Hematopoietic multipotent progenitor cell treated with erythropoietin and hydrocortisone succinate and interleukin-3 and kit ligand, for 17 days (in vitro differentiated cells): ENCODE results near the gene PLTP.
A peak's percentile ranks its signal among the peaks of the same experiment; 100 is the strongest.
"Not testable (repeated sequence)": the region's sequence is repeated elsewhere in the genome, so short reads cannot be mapped to it uniquely, and the experiment has no call there.

ENCODE experiments used
- DNase-seq: peaks from one replicate; pipeline ENCODE4 v3.0.0-alpha.2; 2015; ENCODE audit warnings: low spot score

Gene PLTP

GRCh38 chr20:45874104-45874481 is 37.9 kb downstream of the PLTP start:
- DNase-seq, result not testable (repeated sequence)

GRCh38 chr20:45873409-45874103 is 38.4 kb downstream of the PLTP start:
- no peak for DNase-seq

- no peak for DNase-seq
Observed at GRCh38 chr20:45872626-45873025, 39.3 kb downstream of the PLTP start.

GRCh38 chr20:45867819-45868176 is 44.2 kb downstream of the PLTP start:
- DNase-seq, result no peak

GRCh38 chr20:45867136-45867818 is 44.7 kb downstream of the PLTP start:
- DNase-seq, result no peak

GRCh38 chr20:45866454-45866853 is 45.5 kb downstream of the PLTP start:
- no peak for DNase-seq

GRCh38 chr20:45863543-45864470 is 48.1 kb downstream of the PLTP start:
- DNase-seq, result no peak

GRCh38 chr20:45861221-45862075 is 50.5 kb downstream of the PLTP start:
- peak; percentile 80 for DNase-seq

- DNase-seq, result no peak
Observed at GRCh38 chr20:45860560-45861220, 51.3 kb downstream of the PLTP start.

- DNase-seq, result no peak
Observed at GRCh38 chr20:45859916-45860315, 52.0 kb downstream of the PLTP start.

- no peak for DNase-seq
Observed at GRCh38 chr20:45857882-45858216, 54.1 kb downstream of the PLTP start.

GRCh38 chr20:45857114-45857881 is 54.7 kb downstream of the PLTP start, which contains the start of the genes ACOT8 and ZSWIM3:
ACOT8 (minus strand) TSS chr20:45857392; CDS start chr20:45857315, 77 bp downstream.
ZSWIM3 (plus strand) TSS chr20:45857614; CDS start chr20:45857826, 212 bp downstream.
- DNase-seq, result peak; percentile 99

- DNase-seq, result no peak
Observed at GRCh38 chr20:45853484-45853883, 58.5 kb downstream of the PLTP start.

GRCh38 chr20:45852326-45852725 is 59.6 kb downstream of the PLTP start:
- peak; percentile 26 for DNase-seq

GRCh38 chr20:45851501-45851900 is 60.5 kb downstream of the PLTP start:
- no peak for DNase-seq

GRCh38 chr20:45850926-45851325 is 61.0 kb downstream of the PLTP start:
- DNase-seq, result peak; percentile 86

GRCh38 chr20:45850238-45850637 is 61.7 kb downstream of the PLTP start:
- DNase-seq, result no peak

- DNase-seq, result no peak
Observed at GRCh38 chr20:45848969-45849582, 62.9 kb downstream of the PLTP start.
